ENCODE results near the gene AIPL1.

Gene AIPL1

GRCh38 chr17:6426356-6427101, 8.4 kb downstream of the AIPL1 start:
- TF ChIP-seq GATA3 (IDR thresholded peaks at IDR 0.05; ENCODE audit: low read depth, low read length) (no peak), GATA2 (IDR thresholded peaks at IDR 0.05; ENCODE audit: low read depth, low read length) (no peak)

GRCh38 chr17:6425407-6425806, 9.5 kb downstream of the AIPL1 start:
- TF ChIP-seq GATA2 (IDR thresholded peaks at IDR 0.05; ENCODE audit: low read depth, low read length) = no peak
- TF ChIP-seq GATA3 (IDR thresholded peaks at IDR 0.05; ENCODE audit: low read depth, low read length) = no peak

- TF ChIP-seq GATA2 (IDR thresholded peaks at IDR 0.05; ENCODE audit: low read depth, low read length) (no peak), GATA3 (IDR thresholded peaks at IDR 0.05; ENCODE audit: low read depth, low read length) (no peak)
Measured at GRCh38 chr17:6423931-6424330, 11.0 kb downstream of the AIPL1 start.

GRCh38 chr17:6422654-6423241, 12.2 kb downstream of the AIPL1 start:
- TF ChIP-seq GATA2 (IDR thresholded peaks at IDR 0.05; ENCODE audit: low read depth, low read length) (no peak), GATA3 (IDR thresholded peaks at IDR 0.05; ENCODE audit: low read depth, low read length) (no peak)

- TF ChIP-seq GATA2 (IDR thresholded peaks at IDR 0.05; ENCODE audit: low read depth, low read length) (no peak), GATA3 (IDR thresholded peaks at IDR 0.05; ENCODE audit: low read depth, low read length) (no peak)
Measured at GRCh38 chr17:6421700-6422604, 13.0 kb downstream of the AIPL1 start.

- TF ChIP-seq GATA3 (IDR thresholded peaks at IDR 0.05; ENCODE audit: low read depth, low read length) (no peak), GATA2 (IDR thresholded peaks at IDR 0.05; ENCODE audit: low read depth, low read length) (no peak)
Measured at GRCh38 chr17:6420173-6420641, 14.7 kb downstream of the AIPL1 start.

GRCh38 chr17:6415616-6416015, 19.3 kb downstream of the AIPL1 start:
- TF ChIP-seq GATA3 (IDR thresholded peaks at IDR 0.05; ENCODE audit: low read depth, low read length) (no peak), GATA2 (IDR thresholded peaks at IDR 0.05; ENCODE audit: low read depth, low read length) (no peak)

GRCh38 chr17:6413065-6413464, 21.9 kb downstream of the AIPL1 start:
- TF ChIP-seq GATA2 (IDR thresholded peaks at IDR 0.05; ENCODE audit: low read depth, low read length) (no peak), GATA3 (IDR thresholded peaks at IDR 0.05; ENCODE audit: low read depth, low read length) (no peak)

- TF ChIP-seq GATA3 (IDR thresholded peaks at IDR 0.05; ENCODE audit: low read depth, low read length) (no peak), GATA2 (IDR thresholded peaks at IDR 0.05; ENCODE audit: low read depth, low read length) (no peak)
Measured at GRCh38 chr17:6408735-6409134, 26.2 kb downstream of the AIPL1 start.

GRCh38 chr17:6408276-6408675, 26.6 kb downstream of the AIPL1 start:
- no peak for TF ChIP-seq GATA2 (IDR thresholded peaks at IDR 0.05; ENCODE audit: low read depth, low read length)
- TF ChIP-seq GATA3 (IDR thresholded peaks at IDR 0.05; ENCODE audit: low read depth, low read length) = no peak

- TF ChIP-seq GATA3 (IDR thresholded peaks at IDR 0.05; ENCODE audit: low read depth, low read length) = no peak
- TF ChIP-seq GATA2 (IDR thresholded peaks at IDR 0.05; ENCODE audit: low read depth, low read length) = no peak
Measured at GRCh38 chr17:6402258-6402657, 32.7 kb downstream of the AIPL1 start.

GRCh38 chr17:6398955-6399354, 36.0 kb downstream of the AIPL1 start:
- TF ChIP-seq GATA3 (IDR thresholded peaks at IDR 0.05; ENCODE audit: low read depth, low read length) = no peak
- TF ChIP-seq GATA2 (IDR thresholded peaks at IDR 0.05; ENCODE audit: low read depth, low read length) = no peak

GRCh38 chr17:6394055-6394606, 40.8 kb downstream of the AIPL1 start:
- no peak for TF ChIP-seq GATA3 (IDR thresholded peaks at IDR 0.05; ENCODE audit: low read depth, low read length)
- TF ChIP-seq GATA2 (IDR thresholded peaks at IDR 0.05; ENCODE audit: low read depth, low read length) = no peak
